ENCODE measurements around the gene MMADHC. TPM values are rescaled to one million over a fixed set of nuclear protein-coding genes. Genes with fewer than 3 reads are reported as not detected.

The MMADHC gene
- total and polyA plus RNA-seq, 2 of the 4 experiments (the other 2 are of a cell fraction): 62.6 to 112 TPM

- Histone ChIP-seq H3K36me3 (ENCODE audit: control insufficient read depth, insufficient read depth, low read length) (no peaks in the 10 kb centered on the region), H4K91ac (ENCODE audit: insufficient read depth, low read depth, low read length) (no peak overlapping the region), H3K4me2 (ENCODE audit: low read depth, low read length) (no peak overlapping the region), H3K14ac (replicated peaks; ENCODE audit: low read depth, low read length) (no peak overlapping the region), H2AK9ac (replicated peaks; ENCODE audit: low read depth, low read length, poor library complexity) (no peak overlapping the region), H4K8ac (ENCODE audit: low read depth in 2 of 2, low read length in 2 of 2) (no peak overlapping the region), H3K18ac (ENCODE audit: low read depth, low read length) (no peak overlapping the region), H3K4ac (ENCODE audit: low read depth, low read length) (no peak overlapping the region), H4K5ac (ENCODE audit: low read depth, low read length) (no peak overlapping the region), H3K9me3 (ENCODE audit: control insufficient read depth, insufficient read depth, low read length) (no peaks in the 10 kb centered on the region), H4K20me1 (ENCODE audit: insufficient read depth, low read length) (no peaks in the 10 kb centered on the region), H3K56ac (ENCODE audit: extremely low read depth, insufficient read depth, low read length) (no peak overlapping the region), H2BK120ac (ENCODE audit: low read depth, low read length) (no peak overlapping the region), H3K9me1 (ENCODE audit: insufficient read depth, low read length) (no peaks in the 10 kb centered on the region), H3K27ac (ENCODE audit: insufficient read depth, low read length) (no peak overlapping the region), H3K4me1 (ENCODE audit: control insufficient read depth, insufficient read depth, low read length) (no peaks in the 10 kb centered on the region), H2BK20ac (ENCODE audit: low read depth, low read length) (no peak overlapping the region), H3K79me1 (ENCODE audit: low read depth in 1 of 2, low read length in 2 of 2) (no peaks in the 10 kb centered on the region), H2BK15ac (ENCODE audit: low read depth, low read length) (no peak overlapping the region), H3K4me3 (ENCODE audit: insufficient read depth, low read depth, low read length) (no peak overlapping the region), H3K27me3 (ENCODE audit: control insufficient read depth, insufficient read depth, low read length) (no peaks in the 10 kb centered on the region), H3K9ac (ENCODE audit: low read depth, low read length) (no peak overlapping the region), H3K23ac (ENCODE audit: low read depth, low read length) (no peak overlapping the region), H2BK5ac (ENCODE audit: low read depth, low read length, poor library complexity, severe bottlenecking) (no peak overlapping the region), H2AFZ (replicated peaks; ENCODE audit: low read length, poor library complexity) (no peak overlapping the region), H2AK5ac (ENCODE audit: low read depth, low read length) (no peak overlapping the region)
- intact Hi-C loops (cut with micrococcal nuclease): no loop called here
- CTCF ChIA-PET: interaction anchor here (0.6 kb wide), 1 partner anchor 76 kb away, joined by 4 read pairs; no protein-coding TSS in a partner anchor
- in situ Hi-C loops (cut with MboI; ENCODE audit: low sequenced_read_pairs): no loop called here
- WGBS, 2 experiments (ENCODE audit: extremely low coverage in 2 of 2, insufficient read length in 1 of 2): no CpG with 5 or more reads among the region's 3 CpGs
- POLR2A ChIA-PET (ENCODE audit: unreplicated experiment): no interaction called here
- DNase-seq (no peak), ATAC-seq (ENCODE audit: low read depth) (no peak)
- BruUV-seq (replicated peaks): no TSS peak
- dilution Hi-C loops (cut with HindIII; ENCODE audit: low sequenced_read_pairs, unreplicated experiment): no loop called here
- TF ChIP-seq FOS (IDR thresholded peaks at IDR 0.05; ENCODE audit: low read depth, low read length): no peak
- TF ChIP-seq BHLHE40 (IDR thresholded peaks at IDR 0.05; ENCODE audit: low read depth, low read length): no peak
- no peak for TF ChIP-seq MAFK (IDR thresholded peaks at IDR 0.05; ENCODE audit: low read depth, low read length)
- TF ChIP-seq, protein P1, sequence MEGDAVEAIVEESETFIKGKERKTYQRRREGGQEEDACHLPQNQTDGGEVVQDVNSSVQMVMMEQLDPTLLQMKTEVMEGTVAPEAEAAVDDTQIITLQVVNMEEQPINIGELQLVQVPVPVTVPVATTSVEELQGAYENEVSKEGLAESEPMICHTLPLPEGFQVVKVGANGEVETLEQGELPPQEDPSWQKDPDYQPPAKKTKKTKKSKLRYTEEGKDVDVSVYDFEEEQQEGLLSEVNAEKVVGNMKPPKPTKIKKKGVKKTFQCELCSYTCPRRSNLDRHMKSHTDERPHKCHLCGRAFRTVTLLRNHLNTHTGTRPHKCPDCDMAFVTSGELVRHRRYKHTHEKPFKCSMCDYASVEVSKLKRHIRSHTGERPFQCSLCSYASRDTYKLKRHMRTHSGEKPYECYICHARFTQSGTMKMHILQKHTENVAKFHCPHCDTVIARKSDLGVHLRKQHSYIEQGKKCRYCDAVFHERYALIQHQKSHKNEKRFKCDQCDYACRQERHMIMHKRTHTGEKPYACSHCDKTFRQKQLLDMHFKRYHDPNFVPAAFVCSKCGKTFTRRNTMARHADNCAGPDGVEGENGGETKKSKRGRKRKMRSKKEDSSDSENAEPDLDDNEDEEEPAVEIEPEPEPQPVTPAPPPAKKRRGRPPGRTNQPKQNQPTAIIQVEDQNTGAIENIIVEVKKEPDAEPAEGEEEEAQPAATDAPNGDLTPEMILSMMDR (conservative IDR thresholded peaks at IDR 0.05; ENCODE audit: low read depth, low read length): no peak
- TF ChIP-seq MAZ (IDR thresholded peaks at IDR 0.05; ENCODE audit: borderline replicate concordance, low read depth, low read length): no peak
- no peak for TF ChIP-seq MXI1 (IDR thresholded peaks at IDR 0.05; ENCODE audit: borderline replicate concordance, low read depth, low read length)
- TF ChIP-seq CHD1 (IDR thresholded peaks at IDR 0.05; ENCODE audit: low read depth, low read length): no peak
- TF ChIP-seq SMC3 (IDR thresholded peaks at IDR 0.05; ENCODE audit: low read depth, low read length): no peak
Observed at GRCh38 chr2:149625271-149625670, 37.7 kb upstream of the MMADHC start.
